CD4-positive, alpha-beta T cell treated with Interleukin-17A for 1 hour (primary cell): ENCODE data around the gene PLEKHB2.
"Not testable (repeated sequence)": the region's sequence is repeated elsewhere in the genome, so short reads cannot be mapped to it uniquely, and the experiment has no call there.

ENCODE experiments used
- DNase-seq: peaks from one replicate; pipeline ENCODE4 v3.0.0-alpha.2; 2020

The PLEKHB2 gene

GRCh38 chr2:131146231-131146630 is 41.1 kb downstream of the PLEKHB2 start:
- peak; percentile 19 for DNase-seq

- DNase-seq, result no peak
These were observed 41.6 kb downstream of the PLEKHB2 start for GRCh38 chr2:131146749-131147148.

- DNase-seq, result no peak
These were observed 43.3 kb downstream of the PLEKHB2 start for GRCh38 chr2:131148426-131148825.

DNA sequence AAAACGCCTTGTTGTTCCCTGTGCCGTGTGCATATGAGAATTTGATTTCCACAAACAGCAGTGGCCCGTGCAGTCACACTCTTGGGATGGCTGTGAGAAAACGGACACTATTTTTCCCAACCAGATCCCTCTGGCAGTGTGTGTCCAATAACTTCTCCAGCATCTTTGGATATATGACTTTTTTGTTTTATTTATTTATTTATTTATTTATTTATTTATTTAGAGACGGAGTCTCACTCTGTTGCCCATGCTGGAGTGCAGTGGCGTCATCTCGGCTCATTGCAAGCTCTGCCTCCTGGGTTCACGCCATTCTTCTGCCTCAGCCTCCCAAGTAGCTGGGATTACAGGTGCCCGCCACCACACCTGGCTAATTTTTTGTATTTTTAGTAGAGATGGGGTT is 45.0 kb downstream of the PLEKHB2 start:
- not testable (repeated sequence) for DNase-seq

DNA sequence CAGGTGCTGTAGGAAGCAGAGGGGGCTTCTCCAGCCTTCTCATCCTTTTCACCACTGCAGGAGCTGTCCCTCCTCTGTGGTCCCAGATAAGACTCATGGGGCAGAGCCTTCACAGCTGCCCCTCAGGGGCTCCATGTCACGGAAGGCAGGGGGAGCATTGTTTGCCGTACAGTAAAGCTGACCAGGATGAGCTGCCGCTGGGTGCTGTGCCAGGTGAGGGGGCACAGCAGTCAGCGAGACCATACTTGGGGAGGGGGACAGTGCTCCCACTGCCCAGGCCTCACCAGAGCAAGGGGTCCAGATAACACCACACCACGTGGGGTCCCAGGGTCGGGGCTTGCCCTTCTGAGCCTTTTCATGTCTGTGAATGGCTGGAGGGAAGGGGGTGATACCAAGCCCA is 46.3 kb downstream of the PLEKHB2 start:
- DNase-seq, result no peak

- DNase-seq, result no peak
These were observed 46.9 kb downstream of the PLEKHB2 start for GRCh38 chr2:131152074-131152473.

DNA sequence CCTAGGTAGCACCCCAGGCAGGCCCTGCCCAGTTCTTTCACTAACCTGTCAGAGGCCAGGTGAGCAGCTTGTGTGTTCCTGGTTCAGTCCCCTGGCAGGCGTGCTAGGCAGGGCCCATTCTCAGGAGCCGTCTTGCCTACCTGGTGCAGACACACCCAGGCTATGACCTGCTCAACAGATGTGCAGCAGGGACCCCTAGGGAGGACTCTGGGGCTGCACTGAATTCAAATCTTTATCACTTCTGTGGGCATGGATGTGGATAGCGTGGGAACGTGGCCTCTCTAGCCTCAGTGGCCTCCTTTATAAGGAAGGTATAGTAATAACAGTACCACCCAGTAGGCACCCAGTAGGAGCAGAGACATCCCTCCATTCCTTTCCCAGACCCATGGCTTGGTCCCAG is 48.4 kb downstream of the PLEKHB2 start:
- no peak for DNase-seq

DNA sequence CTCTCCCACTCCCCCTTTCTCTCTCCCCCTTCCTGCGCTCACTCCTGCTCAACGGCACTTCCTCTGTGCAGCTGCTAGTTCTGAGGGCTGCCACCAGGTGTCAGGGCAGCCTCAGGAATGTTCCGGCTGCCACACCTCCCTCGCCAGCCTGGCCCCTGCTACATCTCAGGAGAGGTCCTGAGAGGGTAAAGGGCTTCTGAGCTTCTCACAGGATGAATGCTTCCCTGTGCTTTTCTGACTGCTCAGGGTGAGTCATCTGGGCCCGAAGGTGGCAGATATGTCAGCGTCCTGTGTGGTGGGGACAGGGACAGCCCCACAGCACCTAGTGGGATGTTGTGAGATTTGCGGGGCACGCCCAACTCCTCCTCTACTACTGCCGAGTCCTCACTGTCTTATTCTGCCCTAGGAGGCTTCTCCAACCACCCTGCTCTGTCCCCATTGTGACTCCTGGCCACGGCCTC is 49.0 kb downstream of the PLEKHB2 start:
- DNase-seq, result peak; percentile 69

DNA sequence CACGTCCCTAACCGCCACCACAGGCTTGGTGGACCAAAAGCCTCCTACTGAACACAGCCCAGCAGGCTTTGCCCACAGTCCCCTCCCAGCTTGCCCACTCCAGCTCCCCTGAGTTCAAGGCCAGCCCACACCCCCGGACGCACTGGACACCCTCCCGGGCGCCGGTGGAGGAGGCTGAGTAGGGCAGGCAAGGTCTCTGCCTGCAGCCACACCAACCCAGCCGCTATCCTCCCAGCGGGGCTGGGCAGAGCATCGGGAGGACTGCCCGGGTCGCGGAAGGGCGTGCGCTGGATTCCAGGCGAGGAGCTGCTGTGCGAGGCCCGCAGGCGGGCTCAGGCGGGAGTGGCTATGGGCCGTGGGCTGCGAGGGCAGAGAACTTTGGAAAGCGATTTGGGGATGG is 49.5 kb downstream of the PLEKHB2 start:
- DNase-seq, result no peak

GRCh38 chr2:131155208-131155855 is 50.2 kb downstream of the PLEKHB2 start:
- no peak for DNase-seq

- DNase-seq, result no peak
These were observed 51.5 kb downstream of the PLEKHB2 start for GRCh38 chr2:131156452-131157149.

DNA sequence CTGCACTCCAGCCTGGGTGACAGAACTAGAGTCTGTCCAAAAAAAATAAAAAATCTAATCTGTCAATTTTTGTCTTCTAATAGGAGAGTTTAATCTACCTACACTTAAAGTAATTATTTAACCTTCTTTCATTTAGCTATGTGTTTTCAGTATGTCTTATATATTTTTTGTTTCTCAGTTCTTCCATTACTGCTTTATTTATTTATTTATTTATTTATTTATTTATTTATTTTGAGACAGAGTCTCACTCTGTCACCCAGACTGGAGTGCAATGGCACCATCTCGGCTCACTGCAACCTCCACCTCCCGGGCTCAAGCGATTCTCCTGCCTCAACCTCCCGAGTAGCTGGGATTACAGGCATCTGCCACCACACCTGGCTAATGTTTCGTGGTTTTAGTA is 60.4 kb downstream of the PLEKHB2 start:
- not testable (repeated sequence) for DNase-seq

GRCh38 chr2:131168538-131168937 is 63.4 kb downstream of the PLEKHB2 start:
- no peak for DNase-seq

DNA sequence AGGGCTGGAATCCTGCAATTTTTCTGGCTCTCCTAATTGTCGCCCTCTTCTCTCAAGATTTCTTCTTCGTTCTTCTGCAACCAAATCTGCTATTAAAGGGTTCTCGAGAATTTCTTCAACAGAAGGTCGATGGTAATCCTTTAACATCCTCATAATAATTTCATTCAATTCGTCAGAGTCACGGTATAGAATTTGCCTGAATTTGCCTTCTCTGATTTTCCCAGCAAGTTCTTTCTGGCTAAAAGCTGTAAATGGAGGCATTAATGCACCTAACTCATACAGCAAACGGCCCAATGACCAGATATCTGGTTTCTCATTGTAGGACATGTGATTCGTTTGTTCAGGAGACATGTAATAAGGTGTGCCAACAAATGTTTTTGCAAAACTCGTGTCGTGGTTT is 72.9 kb downstream of the PLEKHB2 start:
- DNase-seq, result not testable (repeated sequence)

DNA sequence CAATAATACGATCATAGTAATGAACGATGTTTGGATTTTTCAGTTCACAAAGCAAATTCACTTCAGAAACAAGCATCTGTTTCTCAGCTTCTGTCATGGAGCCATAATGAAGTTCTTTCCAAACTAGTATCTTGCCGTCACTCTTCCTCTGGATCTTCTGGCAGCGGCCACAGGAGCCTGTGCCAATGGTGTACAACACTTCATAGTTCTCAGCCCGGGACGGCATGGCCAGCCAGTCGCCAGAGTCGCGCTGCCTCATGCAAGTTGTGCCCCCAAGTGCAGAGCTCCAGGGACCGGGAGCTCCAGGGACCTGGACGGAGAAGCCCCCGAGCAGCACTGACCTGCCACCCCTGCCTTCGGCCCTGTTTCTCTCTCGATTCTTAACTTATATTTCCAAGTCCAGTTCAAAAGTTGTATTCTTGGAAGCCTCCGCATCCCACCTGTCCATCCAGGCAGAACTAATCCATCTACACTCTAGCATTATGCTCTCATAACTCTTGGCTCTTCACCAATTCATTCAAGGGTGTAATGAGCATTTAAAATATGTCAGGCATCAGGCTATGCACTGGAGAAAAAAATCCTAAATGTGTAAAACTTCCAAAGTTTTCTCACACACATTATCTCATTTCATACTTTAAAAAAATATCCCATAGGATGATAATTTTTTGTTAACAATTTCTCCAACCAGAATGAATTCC is 73.7 kb downstream of the PLEKHB2 start:
- DNase-seq, result not testable (repeated sequence)

- not testable (repeated sequence) for DNase-seq
These were observed 76.3 kb downstream of the PLEKHB2 start for GRCh38 chr2:131181451-131181850.

DNA sequence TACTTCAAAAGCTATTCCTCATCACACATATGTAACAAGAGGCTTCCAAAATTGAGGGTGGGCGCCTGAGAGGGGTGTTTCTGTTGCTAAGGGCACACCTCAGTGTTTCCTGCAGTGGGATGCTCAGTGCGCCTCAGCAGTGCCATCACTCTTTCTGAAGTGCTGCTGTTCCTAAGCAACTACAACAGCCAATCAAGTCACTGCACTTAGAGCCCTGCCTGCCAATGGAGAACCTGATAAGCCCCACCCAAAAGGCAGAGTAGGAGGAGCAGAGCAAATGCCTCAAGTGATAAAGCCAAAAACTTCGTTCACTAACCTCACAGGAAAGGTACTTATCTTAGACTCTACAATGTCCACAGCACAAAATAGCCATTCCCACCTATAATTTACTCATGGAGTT is 88.3 kb downstream of the PLEKHB2 start:
- not testable (repeated sequence) for DNase-seq

DNA sequence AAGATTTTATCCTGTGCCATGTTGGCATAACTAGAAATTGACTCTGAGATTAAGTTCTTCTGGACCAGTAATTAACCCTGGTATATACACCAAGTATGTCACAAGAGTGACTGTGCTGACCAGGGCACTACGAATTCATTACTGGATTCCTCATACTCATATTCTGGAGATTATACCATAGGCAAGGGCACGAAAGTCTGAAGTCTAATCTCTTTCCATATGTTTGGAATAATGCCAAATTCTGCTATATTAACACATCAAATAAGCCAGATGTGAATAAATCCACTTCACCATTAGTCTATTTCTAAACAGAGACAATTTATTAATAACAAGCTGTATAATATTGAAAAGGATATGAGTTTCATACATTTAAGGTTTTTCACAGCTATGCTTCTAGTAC is 91.0 kb downstream of the PLEKHB2 start:
- not testable (repeated sequence) for DNase-seq
